Left renal cortex interstitium (tissue), 4 donors: ENCODE data around the gene RAB31. TPM values are rescaled to one million over a fixed set of nuclear protein-coding genes. Genes with fewer than 3 reads are reported as not detected.
"Not testable (repeated sequence)": the region's sequence is repeated elsewhere in the genome, so short reads cannot be mapped to it uniquely, and the experiment has no call there.

Experiments
- DNase-seq, 4 donors: peaks; one replicate each; pipeline ENCODE4 v3.0.0-alpha.2; 2013; ENCODE audit warnings: low read depth in 4 of 4, low spot score in 2 of 4, missing footprints in 1 of 4
- polyA plus RNA-seq, 4 donors: library from polyadenylated mRNA; unstranded; fragments of 120-200 nt; gene quantifications; one replicate each; pipeline ENCODE4 v1.2.1, GENCODE V29; 2013; ENCODE audit not compliant: insufficient read length in 4 of 4

Gene RAB31
- polyA plus RNA-seq, 4 donors = 26.1 to 32.5 (median 29.7) TPM

DNA sequence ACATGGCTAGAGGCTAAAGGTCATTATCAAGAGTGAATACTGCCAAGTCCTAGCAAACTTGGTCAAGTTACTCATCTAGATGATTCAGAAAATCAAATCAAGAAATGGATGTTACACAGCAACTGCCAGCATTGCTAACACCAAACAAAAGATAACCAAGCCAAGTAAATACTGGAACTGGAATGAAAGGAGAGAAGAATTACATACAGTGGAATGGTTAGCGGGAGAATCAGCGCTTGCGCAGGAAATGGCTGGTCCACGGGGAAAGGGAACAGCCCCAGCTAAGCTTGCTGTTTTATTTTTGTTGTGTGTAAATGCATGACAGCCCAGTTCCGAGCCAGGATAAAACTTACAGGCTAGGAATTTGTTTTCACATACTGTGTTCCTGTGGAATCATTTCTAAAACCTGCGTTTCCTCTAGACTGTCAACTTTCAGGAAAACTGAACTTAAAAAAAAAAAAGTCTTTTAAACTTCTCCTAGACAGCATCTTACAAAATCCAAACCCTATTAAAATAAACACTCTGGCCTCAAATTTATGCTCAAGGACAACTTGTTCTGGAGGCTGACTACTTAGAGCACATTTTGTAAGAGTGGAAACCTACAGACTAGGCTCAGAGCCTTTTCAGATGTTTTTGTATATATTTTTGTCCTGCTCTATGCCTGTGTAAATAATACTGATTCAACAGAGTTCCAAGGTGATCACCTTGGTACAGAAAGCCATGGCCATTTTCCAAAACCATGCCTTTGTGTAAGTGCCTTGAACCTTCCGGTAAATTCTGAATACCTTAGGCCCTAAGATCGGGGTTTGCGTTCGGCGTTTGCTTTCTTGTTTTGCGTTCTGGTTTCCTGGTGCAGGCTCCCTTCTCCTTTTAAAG, 146.9 kb downstream of the RAB31 start:
- no peak for DNase-seq

DNA sequence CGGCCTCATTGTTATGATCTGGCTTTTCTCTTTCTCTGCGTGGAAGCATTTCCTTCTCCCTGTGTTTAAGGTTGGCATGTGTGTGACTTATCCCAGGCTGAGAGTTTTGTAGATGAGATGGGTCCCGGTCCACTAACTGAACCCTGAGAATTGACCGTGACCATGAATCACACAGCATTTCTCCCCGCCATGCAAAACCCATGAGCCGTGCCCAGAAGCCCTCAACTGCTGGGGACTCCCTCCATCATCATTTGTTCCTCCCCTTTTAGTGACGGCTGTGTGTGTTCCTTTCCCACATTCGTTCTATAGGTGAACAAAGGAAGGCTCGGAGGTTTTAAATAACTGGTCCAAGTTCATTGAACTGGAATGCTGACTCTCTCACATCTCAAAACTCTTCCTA, 147.6 kb downstream of the RAB31 start:
- DNase-seq = no peak

DNA sequence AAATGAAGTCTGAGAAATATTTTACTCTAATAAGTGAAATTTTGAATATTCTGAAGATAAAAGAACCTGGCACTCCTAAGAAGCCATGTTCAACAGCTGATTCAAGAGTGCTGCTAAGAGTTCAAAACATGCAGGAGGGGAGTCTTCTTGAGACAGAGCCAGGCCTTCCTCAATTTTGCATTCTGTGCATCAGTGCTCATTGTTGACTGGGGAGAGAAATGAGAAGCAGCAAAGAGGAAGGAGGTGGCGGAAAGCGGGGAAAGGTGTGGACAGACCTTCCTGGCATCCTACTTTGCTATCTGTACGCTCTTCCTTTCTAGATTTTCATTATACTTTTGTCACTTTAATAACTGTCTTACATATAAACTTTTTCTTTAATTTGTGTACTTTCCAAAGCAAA, 148.0 kb downstream of the RAB31 start:
- no peak for DNase-seq

DNA sequence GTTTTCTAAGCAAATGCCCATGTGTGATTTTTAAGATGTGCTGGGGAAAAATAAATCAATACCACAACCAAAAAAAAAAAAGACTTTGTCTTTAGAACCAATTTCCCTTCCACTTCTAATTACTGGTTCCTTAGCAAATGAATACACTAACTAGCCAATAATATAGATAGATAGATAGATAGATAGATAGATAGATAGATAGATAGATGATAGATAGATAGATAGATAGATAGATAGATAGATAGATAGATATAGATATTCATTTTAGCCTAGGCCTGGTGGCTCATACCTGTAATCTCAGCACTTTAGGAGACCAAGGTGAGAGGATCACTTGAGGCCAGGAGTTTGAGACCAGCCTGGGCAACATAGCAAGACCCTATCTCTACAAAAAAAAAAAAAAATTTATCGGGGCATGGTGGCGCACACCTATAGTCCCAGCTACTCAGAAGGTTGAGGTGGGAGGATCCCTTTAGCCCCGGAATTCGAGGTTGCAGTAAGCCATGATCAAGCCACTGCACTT, 149.4 kb downstream of the RAB31 start:
- not testable (repeated sequence) for DNase-seq

DNA sequence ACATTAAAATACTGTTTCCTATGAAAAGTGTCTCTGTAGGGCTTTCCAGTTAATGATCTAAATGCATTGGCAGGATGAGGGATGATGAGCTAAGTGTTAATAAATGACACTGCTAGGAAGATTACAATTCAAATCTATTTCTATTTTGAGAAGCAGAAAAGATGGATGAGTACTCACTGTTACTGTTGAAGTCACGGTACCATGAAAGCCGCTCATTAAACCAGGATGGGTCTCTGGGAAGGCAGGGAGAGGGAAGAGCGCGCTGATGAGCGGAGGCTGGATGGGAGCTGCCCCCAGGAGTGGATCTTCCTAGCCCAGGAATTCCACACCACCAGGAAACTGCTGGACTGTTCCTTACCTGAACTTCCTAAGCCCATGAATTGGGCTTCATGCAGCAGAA, 150.5 kb downstream of the RAB31 start:
- DNase-seq = no peak

DNA sequence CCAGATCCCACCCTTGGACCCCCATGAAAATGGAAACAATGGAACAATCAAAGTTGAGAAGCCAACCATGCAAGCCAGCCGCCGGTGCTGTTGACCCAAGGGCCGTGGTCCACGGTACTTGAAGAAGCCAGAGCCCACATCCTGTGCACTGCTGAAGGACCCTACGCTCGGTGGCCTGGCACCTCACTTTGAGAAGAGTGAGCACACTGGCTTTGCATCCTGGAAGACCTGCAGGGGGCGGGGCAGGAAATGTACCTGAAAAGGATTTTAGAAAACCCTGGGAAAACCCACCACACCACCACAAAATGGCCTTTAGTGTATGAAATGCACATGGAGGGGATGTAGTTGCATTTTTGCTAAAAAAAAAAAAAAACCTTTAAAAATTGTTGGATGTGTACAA, 151.1 kb downstream of the RAB31 start:
- DNase-seq = no peak

DNA sequence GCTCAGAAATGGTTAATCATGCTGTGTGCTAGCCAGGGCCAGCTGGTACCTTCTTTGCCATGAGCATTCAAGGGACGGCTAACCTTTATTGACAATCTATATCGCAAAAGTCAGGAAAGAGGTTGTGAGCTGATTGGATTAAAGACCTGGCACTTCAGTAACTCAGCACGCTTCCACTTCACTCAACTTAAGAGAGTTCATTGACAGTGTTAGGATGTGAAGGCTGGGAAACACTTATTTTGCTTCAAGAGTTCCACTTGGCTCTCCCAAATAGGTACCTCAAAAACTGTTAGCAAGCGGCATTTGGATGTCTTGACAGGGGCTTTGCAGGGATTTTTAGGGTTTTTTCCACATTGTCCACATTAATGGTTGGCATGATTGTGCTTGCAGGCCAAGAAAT, 152.6 kb downstream of the RAB31 start:
- no peak for DNase-seq

DNA sequence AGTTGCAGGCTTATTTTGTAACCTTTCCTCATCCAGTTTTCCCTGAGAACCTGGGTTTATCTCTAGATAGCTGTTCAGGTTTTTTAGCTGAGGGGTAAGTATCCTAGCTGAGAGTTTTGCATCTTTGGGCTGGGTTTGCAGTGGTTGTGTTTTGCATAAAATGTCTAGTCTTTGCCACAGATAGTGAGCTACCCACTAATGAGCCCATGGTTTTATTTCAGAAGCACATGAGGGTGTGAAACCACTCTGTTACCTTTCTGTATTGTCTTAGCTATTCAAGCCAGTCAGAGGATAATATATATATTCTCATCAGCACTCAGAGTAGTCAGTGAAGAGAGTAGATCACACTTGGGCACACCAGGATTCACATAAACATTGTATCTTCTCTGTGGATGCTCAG, 153.1 kb downstream of the RAB31 start:
- DNase-seq = no peak

DNA sequence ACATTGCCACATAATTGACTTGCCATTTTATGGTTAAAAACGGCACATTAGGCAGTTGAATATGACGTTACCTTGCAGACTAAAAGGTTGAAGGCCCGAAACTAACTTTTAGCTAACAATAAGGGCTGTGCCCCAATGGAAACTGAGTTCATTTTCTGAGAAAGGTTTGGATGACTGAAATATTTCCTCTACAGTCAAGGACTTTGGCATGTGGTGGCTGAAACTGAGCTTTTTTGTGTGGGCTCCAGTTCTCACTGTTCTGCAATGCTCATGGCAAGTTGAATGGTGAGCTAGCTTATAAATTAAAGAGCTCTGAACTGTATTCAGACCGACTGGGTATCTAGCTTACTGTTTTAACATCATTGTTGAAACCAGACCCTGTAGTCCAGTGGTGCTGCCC, 153.8 kb downstream of the RAB31 start:
- no peak for DNase-seq

DNA sequence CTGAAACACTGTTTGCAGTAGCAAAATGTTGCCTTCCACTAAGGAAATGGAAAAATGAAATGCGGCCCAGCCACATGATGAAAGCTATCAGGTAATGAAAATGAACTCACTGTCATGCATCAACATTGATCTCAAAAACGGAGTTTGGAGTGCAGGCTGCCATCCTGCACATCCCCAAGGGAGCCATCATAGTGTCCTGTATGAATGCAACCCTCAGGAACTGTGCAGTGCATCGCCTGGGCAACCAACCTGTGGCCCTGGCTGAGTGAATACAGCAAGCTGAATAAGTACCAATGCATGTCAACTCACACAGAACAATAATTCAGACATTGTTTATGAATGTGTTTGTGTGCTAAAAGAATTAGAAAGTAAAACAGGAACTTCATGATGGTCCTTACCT, 154.6 kb downstream of the RAB31 start:
- DNase-seq = no peak

DNA sequence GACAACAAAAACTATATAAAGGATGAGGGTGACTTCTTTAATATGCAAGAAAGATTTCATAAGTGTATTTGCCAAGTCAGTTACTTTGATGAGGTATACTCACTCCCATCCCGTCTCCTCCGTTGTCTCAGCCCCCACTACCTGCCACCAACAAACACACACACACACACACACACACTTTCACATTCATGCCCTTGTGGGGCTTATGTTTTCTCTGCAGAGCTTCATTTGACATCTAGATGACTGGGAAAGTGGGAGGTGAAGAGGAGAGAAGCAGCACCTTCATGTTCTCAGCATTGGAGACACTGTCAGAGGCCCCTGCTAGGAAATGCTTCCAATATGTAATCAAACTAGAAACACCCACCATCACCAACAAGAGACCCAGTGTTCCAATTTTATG, 155.2 kb downstream of the RAB31 start:
- DNase-seq = no peak

DNA sequence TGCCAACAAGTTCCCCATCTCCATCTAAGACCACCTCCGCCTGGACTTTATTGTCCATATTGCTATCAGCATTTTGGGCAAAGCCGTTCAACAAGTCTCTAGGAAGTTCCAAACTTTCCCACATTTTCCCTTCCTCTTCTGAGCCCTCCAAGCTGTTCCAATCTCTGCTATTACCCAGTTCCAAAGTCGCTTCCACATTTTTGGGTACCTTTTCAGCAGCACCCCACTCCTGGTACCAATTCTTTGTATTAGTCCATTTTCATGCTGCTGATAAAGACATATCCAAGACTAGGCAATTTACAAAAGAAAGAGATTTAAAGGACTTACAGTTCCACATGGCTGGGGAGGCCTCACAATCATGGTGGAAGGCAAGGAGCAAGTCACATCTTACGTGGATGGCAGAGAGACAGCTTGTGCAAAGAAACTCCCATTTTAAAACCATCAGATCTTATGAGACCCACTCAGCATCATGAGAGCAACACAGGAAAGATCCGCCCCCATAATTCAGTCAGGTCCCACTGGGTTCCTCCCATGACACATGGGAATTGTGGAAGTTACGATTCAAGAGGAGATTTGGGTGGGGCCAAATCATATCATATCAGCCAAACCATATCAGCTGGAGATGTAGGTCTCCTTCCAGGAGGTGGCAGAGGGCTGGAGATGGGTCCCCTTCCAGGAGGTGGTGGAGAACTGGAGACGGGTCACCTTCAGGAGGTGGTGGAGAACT, 157.8 kb downstream of the RAB31 start:
- DNase-seq = no peak

DNA sequence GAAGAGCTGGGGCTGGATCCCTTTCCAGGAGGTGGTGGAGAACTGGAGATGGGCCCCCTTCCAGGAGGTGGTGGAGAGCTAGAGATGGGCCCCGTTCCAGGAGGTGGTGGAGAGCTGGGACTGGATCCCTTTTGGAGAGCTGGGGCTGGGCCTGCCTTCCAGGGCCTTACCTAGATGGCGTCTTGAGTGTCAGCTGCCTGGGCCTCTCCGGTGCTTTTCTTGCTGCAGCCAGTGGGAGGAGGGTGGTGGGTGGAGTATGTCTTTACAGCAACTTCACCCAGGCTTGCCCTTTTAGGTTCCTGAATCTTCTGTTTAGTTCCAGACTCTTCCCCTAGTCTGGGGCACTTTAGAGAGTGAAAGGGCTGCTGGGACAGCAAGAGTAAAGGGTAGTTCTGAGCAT, 158.5 kb downstream of the RAB31 start:
- DNase-seq = no peak

DNA sequence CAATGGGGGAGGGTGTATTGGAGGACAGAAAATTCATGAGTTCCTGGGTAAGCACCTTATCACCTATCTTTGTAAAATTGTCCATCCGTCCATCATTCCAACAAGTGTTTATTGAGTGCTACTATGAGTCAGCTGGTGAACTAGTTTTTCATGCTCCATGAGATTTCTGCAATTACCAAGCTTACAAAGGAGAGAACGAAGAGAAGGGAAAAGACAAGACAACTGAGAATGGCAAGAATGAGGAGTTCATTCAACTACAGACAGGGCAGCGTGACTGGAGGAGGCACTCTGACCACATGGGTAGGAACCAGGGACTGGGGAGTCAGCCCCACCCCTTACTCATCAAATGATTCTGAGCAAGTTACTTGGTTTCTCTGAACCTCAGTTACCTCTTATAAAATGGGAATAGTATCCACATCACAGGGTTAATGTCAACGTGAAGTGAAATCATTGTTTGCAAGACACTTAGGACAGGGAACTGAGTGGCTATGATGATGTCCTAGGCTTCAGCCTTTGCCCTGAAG, 159.0 kb downstream of the RAB31 start:
- DNase-seq = no peak

DNA sequence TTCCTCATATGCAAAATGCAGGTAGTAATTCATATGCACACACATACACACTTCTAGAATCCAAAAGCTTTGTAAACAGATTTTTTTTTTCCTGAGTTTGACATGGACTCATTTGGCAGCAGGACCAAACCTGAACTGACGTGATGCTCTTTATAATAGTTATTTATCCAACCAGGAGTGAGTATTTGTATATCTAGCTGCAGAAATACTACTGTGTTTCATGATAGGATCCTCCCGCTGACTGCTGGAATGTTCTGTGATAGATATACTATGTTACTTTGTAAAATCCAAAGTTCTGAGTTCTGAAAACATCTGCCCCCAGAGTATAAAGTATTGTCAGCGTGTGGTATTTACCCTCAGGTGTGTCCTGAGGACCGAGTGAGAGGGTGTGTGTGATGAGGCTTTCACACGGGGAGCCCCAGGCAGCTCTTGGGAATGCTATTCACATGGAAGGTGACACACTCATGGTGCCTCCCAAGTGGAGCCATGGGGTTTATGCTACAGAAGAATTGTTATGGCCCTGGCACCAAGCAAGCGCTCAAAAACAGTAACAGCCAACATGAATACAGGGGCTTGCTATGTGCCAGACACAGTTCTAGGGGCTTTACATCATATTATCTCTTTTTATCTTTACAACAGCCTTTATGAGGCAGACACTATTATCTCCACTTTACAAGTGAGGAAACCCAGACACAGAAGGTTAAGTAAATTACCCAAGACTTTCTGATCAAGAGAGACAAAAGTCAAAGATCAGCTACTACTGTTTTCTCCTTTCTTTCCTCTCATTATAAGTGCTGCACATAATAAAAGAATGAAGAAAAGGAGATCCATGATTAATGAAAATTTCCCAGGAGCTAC, 161.0 kb downstream of the RAB31 start:
- DNase-seq = no peak

DNA sequence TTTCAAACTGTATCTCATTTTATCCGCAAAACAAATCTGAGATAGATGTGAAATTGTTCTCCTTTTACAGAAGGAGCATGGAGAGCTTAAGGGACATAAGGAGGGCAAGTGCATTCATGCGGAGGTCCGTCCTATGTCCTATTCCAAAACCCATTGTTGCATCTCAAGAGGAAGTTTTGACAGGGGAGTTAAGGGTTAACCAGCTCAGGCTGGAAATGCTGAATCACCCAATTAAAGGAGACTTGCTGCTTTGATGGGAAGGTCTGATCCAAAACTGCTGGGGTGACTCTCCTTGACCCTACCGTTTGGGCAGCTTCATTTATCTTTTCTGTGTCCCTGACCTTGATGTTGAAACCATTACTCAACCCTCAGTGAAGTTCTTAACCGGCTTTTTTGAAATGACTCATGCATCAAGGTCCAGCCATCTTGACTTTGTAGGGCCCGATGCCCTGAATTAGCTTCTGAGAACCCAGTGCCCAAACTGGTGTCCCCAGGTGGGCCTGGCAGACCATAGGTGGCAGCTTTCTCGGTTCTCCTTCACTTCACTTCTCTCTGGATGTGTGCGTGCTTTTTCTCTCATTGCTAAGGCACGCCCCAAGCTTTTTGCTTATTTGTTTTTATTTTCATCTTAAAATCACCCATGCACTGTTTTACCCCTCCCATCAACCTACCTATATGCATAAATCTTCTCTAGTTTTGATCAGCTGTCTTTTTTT, 161.8 kb downstream of the RAB31 start:
- DNase-seq = no peak

DNA sequence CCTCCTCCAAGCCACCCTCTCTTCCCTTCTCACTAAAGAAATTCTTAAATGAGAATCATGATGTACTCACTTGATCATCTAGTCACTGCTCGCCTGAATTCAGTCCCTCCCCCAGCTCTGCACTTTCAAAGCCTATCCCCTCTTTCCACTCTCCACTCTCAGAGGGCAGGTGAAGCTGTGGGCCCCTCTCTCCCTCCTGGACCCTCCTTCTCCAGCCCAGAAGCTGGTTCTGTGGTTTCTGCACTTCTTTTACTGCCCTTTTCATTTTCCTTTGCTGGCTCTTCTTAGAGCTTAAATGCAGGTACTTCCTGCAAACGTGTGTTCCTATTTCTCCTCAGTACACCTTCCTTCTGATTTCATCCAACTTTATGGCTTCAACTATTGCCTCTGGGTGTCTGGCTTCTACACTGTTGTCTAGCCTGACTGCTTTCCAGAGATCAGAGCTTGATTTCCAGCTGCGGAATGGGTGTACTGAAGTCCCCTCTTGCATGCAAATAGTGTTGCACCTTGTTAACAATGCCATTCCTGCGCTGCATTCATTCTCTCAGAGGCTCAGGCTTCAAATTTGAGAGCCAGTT, 162.4 kb downstream of the RAB31 start:
- DNase-seq = no peak

DNA sequence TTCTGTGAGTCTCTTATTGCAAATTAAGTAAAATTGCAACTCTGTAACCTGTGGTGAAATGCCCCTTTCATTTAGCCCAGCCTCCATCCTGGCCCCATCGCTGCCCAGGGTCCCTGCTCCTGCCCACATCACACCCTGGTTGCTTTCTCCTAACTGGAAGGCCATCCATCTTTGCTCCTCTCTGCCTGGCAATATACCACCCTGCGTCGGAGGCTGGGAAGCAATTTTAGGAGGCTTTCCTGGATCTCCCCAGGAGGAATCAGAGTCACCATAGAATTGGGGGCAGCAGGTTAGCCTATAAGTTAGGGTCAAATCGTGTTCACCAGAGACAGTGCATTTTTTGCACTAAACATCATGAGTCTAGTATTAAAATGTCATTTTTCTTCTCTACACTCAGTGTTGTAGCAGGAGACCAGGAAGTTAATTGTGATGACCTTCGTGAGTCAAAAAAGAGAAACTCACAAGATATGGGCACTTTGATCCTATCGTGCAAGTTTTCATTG, 163.2 kb downstream of the RAB31 start:
- no peak for DNase-seq

DNA sequence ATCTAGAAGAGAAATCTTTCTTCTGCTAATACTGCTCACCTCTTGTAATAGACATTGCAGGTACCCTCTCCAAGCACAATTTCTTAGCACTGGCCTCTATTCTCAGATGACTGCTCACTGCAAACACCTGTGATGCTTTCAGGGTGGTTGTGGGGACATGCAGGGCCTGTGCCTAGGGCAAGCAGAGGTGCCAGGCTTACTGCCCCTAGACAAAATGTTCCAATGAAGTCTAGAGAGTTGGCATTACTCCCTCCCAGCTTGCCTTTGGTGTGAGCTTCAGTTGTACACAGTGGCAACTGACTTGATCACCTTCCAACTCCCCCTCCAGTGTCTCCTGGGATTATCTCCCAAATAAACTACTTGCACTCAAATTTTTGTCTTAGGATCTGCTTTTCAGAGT, 164.7 kb downstream of the RAB31 start:
- no peak for DNase-seq

DNA sequence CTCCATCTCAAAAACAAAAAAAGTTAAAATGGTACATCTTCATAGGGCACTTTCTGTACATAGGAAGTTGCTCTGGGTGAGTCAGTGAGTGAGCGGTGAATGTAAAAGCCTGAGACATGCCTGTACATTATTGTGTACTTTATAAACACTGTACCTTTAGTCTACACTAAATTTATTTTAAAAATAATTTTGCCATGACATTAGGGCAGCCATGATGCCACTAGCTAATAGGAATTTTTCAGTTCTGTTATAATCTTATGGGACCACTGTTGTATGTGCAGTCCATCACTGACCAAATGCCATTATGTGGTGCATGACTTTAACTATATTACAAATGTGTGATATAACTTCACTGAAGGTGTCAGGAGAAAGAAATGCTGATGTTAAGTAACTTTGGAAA, 166.6 kb downstream of the RAB31 start:
- no peak for DNase-seq
